GM12878 (cell line): ENCODE results near the gene ISM1. TPM values are rescaled to one million over a fixed set of nuclear protein-coding genes. Genes with fewer than 3 reads are reported as not detected.

Source experiments
- ATAC-seq: fragments of 200-7000 bp; cut with Tn5 transposase; 3 replicates; pipeline ENCODE4 v1.9.1; 2020; ENCODE audit warnings: mild to moderate bottlenecking, moderate library complexity
- BruUV-seq: library from RNA; stranded (reverse); fragments of 400-500 nt; replicated peaks from 2 replicates; lab custom pipeline; 2021; lab: Mats Ljungman, UMichigan
- CTCF ChIA-PET: fragments of 300-600 bp; sonication (Branson Sonifier 250); formaldehyde crosslinking; extraction: SDS; loops from one replicate; lab custom pipeline; 2021; ENCODE audit warnings: inconsistent platforms; lab: Yijun Ruan, JAX
- POLR2A ChIA-PET: fragments of 350-600 bp; formaldehyde crosslinking; extraction: SDS; loops from one replicate; lab custom pipeline; 2021; ENCODE audit warnings: inconsistent platforms; lab: Charles Lee
- RAD21 ChIA-PET: fragments of 300-600 bp; sonication (Branson Sonifier 250); formaldehyde crosslinking; loops from one replicate; lab custom pipeline; 2023; ENCODE audit warnings: antibody characterized with exemption; ENCODE audit not compliant: unreplicated experiment; lab: Charles Lee
- SMC1A ChIA-PET: fragments of 300-600 bp; sonication (Branson Sonifier 250); formaldehyde crosslinking; loops from one replicate; lab custom pipeline; 2023; ENCODE audit not compliant: unreplicated experiment, uncharacterized antibody; lab: Charles Lee
- DNase-seq: peaks from one replicate; pipeline ENCODE4 v3.0.0-alpha.2; 2011; ENCODE audit warnings: low read depth, low spot score
- FAIRE-seq: peaks from 3 replicates; lab custom pipeline; 2011; peaks lifted over from hg19 to GRCh38; lab: Jason Lieb, UNC
- H2AFZ ChIP-seq: 2 replicates; pipeline ENCODE4 v1.6.0; 2011; ENCODE audit warnings: low read depth, low read length, control low read depth; ENCODE audit not compliant: control insufficient read depth
- H3K27ac ChIP-seq: 2 replicates; pipeline ENCODE4 v1.5.1; 2011; ENCODE audit warnings: control low read depth; ENCODE audit not compliant: control insufficient read depth, insufficient read depth
- H3K27me3 ChIP-seq, 2 experiments: replicated peaks in 1 of 2; 2 replicates each; pipeline versions ENCODE4 v1.6.0 to v1.6.1; 2011; ENCODE audit warnings: low read length in 1 of 2; ENCODE audit not compliant: control insufficient read depth in 2 of 2, insufficient read depth in 2 of 2
- H3K36me3 ChIP-seq, 2 experiments: 2 replicates each; pipeline ENCODE4 v1.5.1; 2011; ENCODE audit warnings: low read length in 1 of 2; ENCODE audit not compliant: control insufficient read depth in 2 of 2, insufficient read depth in 2 of 2
- H3K4me1 ChIP-seq: 2 replicates; pipeline ENCODE4 v1.6.1; 2011; ENCODE audit warnings: mild to moderate bottlenecking, low read length, moderate library complexity, mixed read lengths; ENCODE audit not compliant: control insufficient read depth, insufficient read depth
- H3K4me2 ChIP-seq: 2 replicates; pipeline ENCODE4 v1.6.0; 2011; ENCODE audit warnings: control low read depth; ENCODE audit not compliant: control insufficient read depth, insufficient read depth
- H3K4me3 ChIP-seq: fragments of 200-600 bp; sonication (generic); 2 replicates; pipeline ENCODE4 v1.5.1; 2016
- H3K79me2 ChIP-seq: 2 replicates; pipeline ENCODE4 v1.6.0; 2011; ENCODE audit warnings: low read length; ENCODE audit not compliant: control insufficient read depth, insufficient read depth
- H3K9ac ChIP-seq: 2 replicates; pipeline ENCODE4 v1.8.0; 2011; ENCODE audit warnings: low read length, control low read depth, mixed read lengths; ENCODE audit not compliant: control insufficient read depth, insufficient read depth
- H3K9me3 ChIP-seq: replicated peaks from 3 replicates; pipeline ENCODE4 v1.5.1; 2011; ENCODE audit warnings: mild to moderate bottlenecking, low read length; ENCODE audit not compliant: control insufficient read depth, insufficient read depth
- H4K20me1 ChIP-seq: 2 replicates; pipeline ENCODE4 v1.6.0; 2011; ENCODE audit not compliant: control insufficient read depth, insufficient read depth
- BCL11A ChIP-seq: IDR thresholded peaks from 2 replicates; pipeline ENCODE4 v1.6.1; 2011; ENCODE audit warnings: low read depth, low read length
- CHD2 ChIP-seq: IDR thresholded peaks from 2 replicates; pipeline ENCODE4 v1.6.1; 2011; ENCODE audit warnings: low read depth, low read length, improper control_type of control experiment, borderline replicate concordance
- ETV6 ChIP-seq, 2 experiments: fragments of 450-650 bp in 1 of 2; IDR thresholded peaks in 1 of 2; conservative IDR thresholded peaks in 1 of 2; 2 replicates each; pipeline ENCODE4 v1.6.1; 2014; ENCODE audit warnings: antibody characterized with exemption in 1 of 2, borderline replicate concordance in 1 of 2, low read depth in 1 of 2, mild to moderate bottlenecking in 1 of 2, moderate library complexity in 1 of 2
- GABPA ChIP-seq: IDR thresholded peaks from 2 replicates; pipeline ENCODE4 v1.6.1; 2014; ENCODE audit warnings: antibody characterized with exemption, low read depth, mild to moderate bottlenecking, inconsistent platforms
- GATAD2B ChIP-seq: fragments of 450-650 bp; conservative IDR thresholded peaks from 2 replicates; pipeline ENCODE4 v1.6.1; 2017; ENCODE audit warnings: low read depth, mild to moderate bottlenecking, moderate library complexity
- HCFC1 ChIP-seq: fragments of 150-350 bp; IDR thresholded peaks from 2 replicates; pipeline ENCODE4 v1.6.1; 2014; ENCODE audit warnings: low read length
- NFXL1 ChIP-seq: fragments of 450-650 bp; IDR thresholded peaks from 2 replicates; pipeline ENCODE4 v1.6.1; 2017; ENCODE audit warnings: antibody characterized with exemption, mild to moderate bottlenecking, borderline replicate concordance
- NFYA ChIP-seq: IDR thresholded peaks from 2 replicates; pipeline ENCODE4 v1.6.1; 2011; ENCODE audit warnings: low read depth, mild to moderate bottlenecking, low read length, improper control_type of control experiment, borderline replicate concordance
- NR2C1 ChIP-seq: fragments of 450-650 bp; IDR thresholded peaks from 2 replicates; pipeline ENCODE4 v1.6.1; 2017; ENCODE audit warnings: antibody characterized with exemption, mild to moderate bottlenecking, moderate library complexity
- NR2C2 ChIP-seq: IDR thresholded peaks from 2 replicates; pipeline ENCODE4 v1.6.1; 2011; ENCODE audit warnings: borderline replicate concordance, low read depth; ENCODE audit not compliant: control insufficient read depth, insufficient read length
- NR2F1 ChIP-seq: fragments of 450-650 bp; conservative IDR thresholded peaks from 2 replicates; pipeline ENCODE4 v1.6.1; 2017; ENCODE audit warnings: mild to moderate bottlenecking
- PML ChIP-seq: IDR thresholded peaks from 2 replicates; pipeline ENCODE4 v1.6.1; 2012; ENCODE audit warnings: low read length, inconsistent platforms
- SIN3A ChIP-seq: IDR thresholded peaks from 2 replicates; pipeline ENCODE4 v1.6.1; 2012; ENCODE audit warnings: low read depth, low read length, improper control_type of control experiment
- SP1 ChIP-seq: IDR thresholded peaks from one replicate; pipeline ENCODE4 v1.6.1; 2011; ENCODE audit warnings: low read depth, low read length
- SRF ChIP-seq, 2 experiments: IDR thresholded peaks; 2 replicates each; pipeline ENCODE4 v1.6.1; 2011; ENCODE audit warnings: low read depth in 2 of 2, low read length in 2 of 2, mild to moderate bottlenecking in 1 of 2, moderate library complexity in 1 of 2
- TARDBP ChIP-seq: IDR thresholded peaks from 2 replicates; pipeline ENCODE4 v1.6.1; 2016; ENCODE audit warnings: borderline replicate concordance
- ZNF274 ChIP-seq: IDR thresholded peaks from one replicate; pipeline ENCODE4 v1.8.0; 2011; ENCODE audit not compliant: insufficient read length, insufficient read depth
- ZNF384 ChIP-seq: IDR thresholded peaks from 2 replicates; pipeline ENCODE4 v1.6.1; 2012; ENCODE audit warnings: low read depth, mild to moderate bottlenecking, low read length, improper control_type of control experiment, borderline replicate concordance
- WGBS: methylation state at CpG from one replicate; pipeline ENCODE4 v1.1.6; 2016; ENCODE audit warnings: low lambda C conversion rate; ENCODE audit not compliant: insufficient replicate concordance, insufficient coverage; ENCODE audit errors: missing lambda C conversion rate; 5-methylcytosine and 5-hydroxymethylcytosine counted together
- in situ Hi-C: fragments of 300-500 bp; cut with MboI; formaldehyde crosslinking; loops from 9 replicates; pipeline ENCODE4 v1.14.3; 2018; ENCODE audit warnings: mixed read lengths
- intact Hi-C: fragments of 100-400 bp; cut with micrococcal nuclease; formaldehyde crosslinking; loops from one replicate; pipeline ENCODE4 v1.14.2; 2022; ENCODE audit not compliant: unreplicated experiment
- polyA plus RNA-seq, 11 experiments: library from polyadenylated mRNA; depleted of rRNA in 4 of 11; unstranded in 6 of 11; stranded (reverse) in 5 of 11; fragments of >200 nt; fragmentation: Nextera tagmentation in 4 of 11; fragmentation: Illumina TruSeq in 1 of 11; extraction: Ambion mirVana in 4 of 11; extraction: Trizol in 1 of 11; gene quantifications; 1 replicate in 1 of 11; 2 replicates in 10 of 11; pipeline versions ENCODE4 v1.2.1 to v1.2.3, GENCODE V29; 2011 to 2016; ENCODE audit warnings: inconsistent platforms in 2 of 11, missing spikeins in 2 of 11, low read depth in 1 of 11
- total RNA-seq, 4 experiments: library from RNA; depleted of rRNA in 3 of 4; stranded (reverse); fragments of >200 nt in 3 of 4; fragmentation: Illumina TruSeq in 1 of 4; extraction: Trizol in 1 of 4; gene quantifications; 2 replicates each; pipeline versions ENCODE4 v1.2.1 to v1.2.3, GENCODE V29; 2013 to 2021
- TF ChIP-seq, protein P1 (sequence below): IDR thresholded peaks from 2 replicates; pipeline ENCODE4 v1.6.1; 2011; ENCODE audit warnings: low read depth, mild to moderate bottlenecking, low read length, moderate library complexity, borderline replicate concordance; ENCODE audit errors: extremely low read depth

The ISM1 gene
- total and polyA plus RNA-seq, 10 of the 15 experiments (the other 5 are each of a cell fraction or from before 2014, with no cell fraction given), result 0.01 to 0.03 TPM; not detected in 8

DNA sequence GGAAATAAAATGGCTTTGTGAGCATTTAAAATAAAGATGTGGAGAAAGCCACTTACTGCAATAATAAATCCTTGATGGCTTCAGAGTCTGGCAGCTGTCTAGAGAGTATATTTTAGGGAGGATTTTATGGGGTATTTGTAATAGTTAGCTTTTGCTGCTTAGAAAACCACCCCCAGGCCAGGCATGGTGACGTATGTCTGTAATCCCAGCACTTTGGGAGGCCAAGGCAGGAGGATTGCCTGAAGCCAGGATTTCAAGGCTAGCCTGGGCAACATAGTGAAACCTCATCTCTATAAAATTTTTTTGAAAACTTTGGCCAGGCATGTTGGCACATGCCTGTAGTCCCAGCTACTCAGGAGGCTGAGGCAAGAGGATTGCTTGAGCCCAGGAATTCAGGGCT, 63.8 kb downstream of the ISM1 start:
- no peaks in the 10 kb centered on the region for H3K36me3 ChIP-seq
- no peak overlapping the region for H3K4me3 ChIP-seq
- no peaks in the 10 kb centered on the region for H4K20me1 ChIP-seq
- intact Hi-C loops, result no loop called here
- no TSS peak for BruUV-seq
- ChIA-PET POLR2A (interaction anchor here (0.6 kb wide), 1 partner anchor 8 kb away, joined by 5 read pairs; no protein-coding TSS in a partner anchor), CTCF (interaction anchor here (0.7 to 2.2 kb wide), 5 partner anchors 18 to 487 kb away, joined by 3 to 9 read pairs (median 4); no protein-coding TSS in a partner anchor)
- H3K27me3 ChIP-seq, result no peaks in the 10 kb centered on the region
- no peak overlapping the region for H2AFZ ChIP-seq
- ATAC-seq (no peak), FAIRE-seq (no peak)
- H3K9me3 ChIP-seq, result no peaks in the 10 kb centered on the region
- in situ Hi-C loops, result no loop called here
- TF ChIP-seq NR2F1, result no peak
- TF ChIP-seq, all 136 proteins: peak for 0
- Histone ChIP-seq H3K27ac (no peak overlapping the region), H3K4me2 (no peak overlapping the region), H3K4me1 (no peaks in the 10 kb centered on the region), H3K9ac (no peak overlapping the region), H3K79me2 (no peaks in the 10 kb centered on the region)
- 38% methylated on average over 1 of the region's 1 CpG for WGBS
- no peak for DNase-seq
- ChIA-PET SMC1A (interaction anchor here (0.8 to 0.9 kb wide), 2 partner anchors 17 to 262 kb away, joined by 3 read pairs; no protein-coding TSS in a partner anchor), RAD21 (interaction anchor here (1.2 kb wide), 1 partner anchor 261 kb away, joined by 5 read pairs; no protein-coding TSS in a partner anchor)

DNA sequence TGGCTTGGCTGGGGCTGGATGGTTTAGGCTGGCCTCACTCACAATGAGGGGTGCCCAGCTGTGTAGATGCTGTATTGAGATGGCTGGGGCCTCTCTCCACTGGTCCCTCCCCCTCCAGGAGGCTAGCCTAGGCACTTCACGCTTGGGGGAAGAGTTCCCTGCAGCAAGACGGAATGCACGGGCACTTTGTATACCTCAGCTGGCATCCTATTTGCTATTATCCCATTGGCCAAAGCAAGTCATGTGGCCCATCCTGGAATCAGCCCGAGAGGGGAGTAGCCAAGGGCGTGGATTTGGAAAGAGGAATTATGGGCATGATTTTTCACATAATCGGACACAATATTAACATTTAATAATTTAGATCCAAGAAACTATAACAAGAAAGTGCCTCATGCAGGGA, 64.3 kb downstream of the ISM1 start:
- POLR2A ChIA-PET, result no interaction called here
- FAIRE-seq, result no peak
- no peak overlapping the region for H3K9ac ChIP-seq
- no peaks in the 10 kb centered on the region for H3K27me3 ChIP-seq
- no peaks in the 10 kb centered on the region for H4K20me1 ChIP-seq
- no peak for DNase-seq
- in situ Hi-C loops, result no loop called here
- RAD21 ChIA-PET, result interaction anchor here (1.2 kb wide), 1 partner anchor 261 kb away, joined by 5 read pairs; no protein-coding TSS in a partner anchor
- no peak overlapping the region for H3K27ac ChIP-seq
- CTCF ChIA-PET, result interaction anchor here (0.7 to 2.2 kb wide), 2 partner anchors 187 to 261 kb away, joined by 3 to 9 read pairs; no protein-coding TSS in a partner anchor
- no peaks in the 10 kb centered on the region for H3K79me2 ChIP-seq
- SMC1A ChIA-PET, result no interaction called here
- H3K4me2 ChIP-seq, result no peak overlapping the region
- no peak for TF ChIP-seq ZNF384
- TF ChIP-seq NFYA, result no peak
- TF ChIP-seq TARDBP, result no peak
- TF ChIP-seq ETV6 (conservative IDR thresholded peaks at IDR 0.05 in 1 of 2, IDR thresholded peaks at IDR 0.05 in 1 of 2; ENCODE audit: borderline replicate concordance in 1 of 2, low read depth in 1 of 2), result no peak
- TF ChIP-seq NR2C1, result no peak
- TF ChIP-seq SRF (IDR thresholded peaks at IDR 0.05; ENCODE audit: low read depth in 2 of 2, low read length in 2 of 2), result no peak
- no peak for TF ChIP-seq SIN3A
- TF ChIP-seq, protein P1, sequence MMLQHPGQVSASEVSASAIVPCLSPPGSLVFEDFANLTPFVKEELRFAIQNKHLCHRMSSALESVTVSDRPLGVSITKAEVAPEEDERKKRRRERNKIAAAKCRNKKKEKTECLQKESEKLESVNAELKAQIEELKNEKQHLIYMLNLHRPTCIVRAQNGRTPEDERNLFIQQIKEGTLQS, result no peak
- no peak for TF ChIP-seq GABPA
- no peak for TF ChIP-seq GATAD2B
- no peak for TF ChIP-seq NFXL1
- no peak for TF ChIP-seq BCL11A
- no peak for TF ChIP-seq PML
- no peak for TF ChIP-seq CHD2
- TF ChIP-seq HCFC1, result no peak
- no peak for TF ChIP-seq ZNF274
- no peak for TF ChIP-seq SP1
- TF ChIP-seq NR2C2, result no peak
- no peaks in the 10 kb centered on the region for H3K4me1 ChIP-seq
- no peaks in the 10 kb centered on the region for H3K36me3 ChIP-seq
- no peaks in the 10 kb centered on the region for H3K9me3 ChIP-seq
- WGBS, result 63% methylated on average over 6 of the region's 6 CpGs
- H2AFZ ChIP-seq, result no peak overlapping the region
- BruUV-seq, result no TSS peak
- H3K4me3 ChIP-seq, result no peak overlapping the region
- ATAC-seq, result no peak
- intact Hi-C loops, result no loop called here
